Neuron (in vitro differentiated cells): ENCODE results near the gene MTCL1.

ENCODE experiments used
- H2AFZ ChIP-seq: one replicate; pipeline ENCODE4 v1.6.1; 2013; ENCODE audit warnings: low read depth, mild to moderate bottlenecking, inconsistent platforms, low read length, moderate library complexity
- H3K27me3 ChIP-seq: one replicate; pipeline ENCODE4 v1.6.1; 2013; ENCODE audit warnings: low read length; ENCODE audit not compliant: insufficient read depth
- H3K36me3 ChIP-seq: one replicate; pipeline ENCODE4 v1.6.1; 2013; ENCODE audit warnings: low read length; ENCODE audit not compliant: insufficient read depth
- H3K4me1 ChIP-seq: one replicate; pipeline ENCODE4 v1.6.1; 2013; ENCODE audit warnings: low read length; ENCODE audit not compliant: insufficient read depth
- H3K4me3 ChIP-seq: 2 replicates; pipeline ENCODE4 v1.5.1; 2013; ENCODE audit warnings: mild to moderate bottlenecking, low read length, moderate library complexity
- H3K9me3 ChIP-seq: one replicate; pipeline ENCODE4 v1.6.1; 2013; ENCODE audit warnings: low read length

The MTCL1 gene

DNA sequence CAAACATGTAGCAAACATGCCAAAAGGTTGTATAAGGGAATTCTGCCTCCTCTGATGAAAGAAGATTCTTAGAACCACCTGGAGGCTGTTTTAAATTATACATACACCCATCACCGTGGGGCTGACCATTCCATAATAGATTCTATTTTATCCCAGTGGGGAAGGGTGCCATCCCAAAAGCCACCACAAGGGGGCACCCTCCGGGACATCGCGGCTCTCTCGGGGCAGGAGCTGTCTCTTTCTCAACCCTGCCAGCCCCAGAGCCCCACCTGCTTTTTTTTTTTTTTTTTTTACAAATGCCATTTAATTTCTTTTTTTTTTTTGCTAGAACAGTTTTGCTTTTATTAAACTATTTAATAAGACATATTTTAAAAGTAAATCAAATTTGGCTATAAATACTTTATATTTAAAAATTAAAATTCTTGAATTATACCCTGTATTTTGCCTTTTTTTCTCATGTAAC is 8.6 kb upstream of the MTCL1 start:
- Histone ChIP-seq H2AFZ (no peak overlapping the region), H3K4me3 (no peak overlapping the region), H3K4me1 (no peaks in the 10 kb centered on the region), H3K36me3 (no peaks in the 10 kb centered on the region), H3K27me3 (no peaks in the 10 kb centered on the region), H3K9me3 (no peaks in the 10 kb centered on the region)

DNA sequence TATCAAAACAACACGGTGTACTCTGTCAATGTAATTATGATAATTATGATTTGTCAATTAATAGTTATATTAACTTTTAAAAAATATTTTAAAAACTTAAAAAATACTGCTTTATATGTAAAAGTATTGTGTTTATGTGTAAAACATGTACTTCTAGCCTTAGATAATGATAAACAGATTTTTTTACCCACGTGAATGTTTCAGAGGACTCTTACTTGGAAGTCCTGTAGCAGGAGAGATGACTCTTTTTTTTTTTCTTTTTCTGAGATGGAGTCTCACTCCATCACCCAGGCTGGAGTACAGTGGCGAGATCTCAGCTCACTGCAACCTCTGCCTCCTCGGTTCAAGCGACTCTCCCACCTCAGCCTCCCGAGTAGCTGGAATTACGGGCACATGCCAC is 6.2 kb upstream of the MTCL1 start:
- Histone ChIP-seq H3K4me3 (no peak overlapping the region), H3K36me3 (no peaks in the 10 kb centered on the region), H2AFZ (no peak overlapping the region), H3K9me3 (no peaks in the 10 kb centered on the region), H3K4me1 (no peaks in the 10 kb centered on the region), H3K27me3 (peaks cover 8% of the 10 kb centered on the region)

DNA sequence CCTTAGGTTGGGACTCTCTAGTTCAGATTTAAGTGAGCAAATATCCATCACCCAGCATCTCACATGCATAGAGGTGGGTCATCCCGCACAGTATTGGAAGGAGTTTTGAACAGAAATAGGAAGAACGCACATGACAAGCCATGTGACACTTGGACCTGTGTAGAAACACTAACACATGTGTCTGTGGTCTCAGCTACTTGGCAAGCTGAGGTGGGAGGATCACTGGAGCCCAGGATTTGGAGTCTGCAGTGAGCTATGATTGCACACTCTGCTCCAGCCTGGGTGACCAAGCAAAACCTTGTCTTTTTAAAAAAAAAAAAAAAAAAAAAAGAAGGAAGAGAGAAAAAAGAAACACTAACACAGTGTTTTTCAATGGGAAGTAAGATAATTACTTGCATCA is 5.4 kb upstream of the MTCL1 start:
- Histone ChIP-seq H3K27me3 (peaks cover 9% of the 10 kb centered on the region), H3K4me3 (no peak overlapping the region), H2AFZ (no peak overlapping the region), H3K9me3 (no peaks in the 10 kb centered on the region), H3K36me3 (no peaks in the 10 kb centered on the region), H3K4me1 (peaks cover 5% of the 10 kb centered on the region)

DNA sequence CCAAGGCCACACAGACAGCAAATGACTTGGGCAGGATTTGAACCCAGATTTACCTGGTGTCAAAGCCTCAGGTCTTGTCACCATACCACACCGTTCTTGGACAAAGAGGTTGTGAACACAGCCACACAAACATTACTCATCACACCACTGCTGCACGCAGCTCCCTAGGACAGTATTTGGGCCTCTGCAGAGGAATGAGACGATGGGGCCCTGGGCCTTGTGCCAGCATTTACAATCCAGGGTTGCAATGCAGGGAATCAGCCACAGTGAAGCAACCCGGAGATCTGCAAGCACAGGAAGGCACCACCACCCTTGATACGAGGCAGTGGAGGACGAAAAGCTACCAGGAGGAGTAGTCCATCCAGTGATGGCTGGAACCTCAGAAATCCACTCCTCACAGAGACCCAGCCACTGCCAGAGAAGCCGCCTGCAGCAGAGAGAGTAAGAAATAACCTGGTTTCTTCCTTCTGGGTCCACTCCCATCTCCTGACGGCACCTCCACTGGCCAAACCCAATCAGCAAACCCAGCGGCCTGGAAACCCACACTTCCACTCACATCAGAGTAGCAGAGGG is 3.7 kb upstream of the MTCL1 start:
- no peaks in the 10 kb centered on the region for H3K9me3 ChIP-seq
- peaks cover 9% of the 10 kb centered on the region for H3K27me3 ChIP-seq
- H3K4me3 ChIP-seq, result no peak overlapping the region
- peaks cover 7% of the 10 kb centered on the region for H3K4me1 ChIP-seq
- H2AFZ ChIP-seq, result no peak overlapping the region
- H3K36me3 ChIP-seq, result no peaks in the 10 kb centered on the region

DNA sequence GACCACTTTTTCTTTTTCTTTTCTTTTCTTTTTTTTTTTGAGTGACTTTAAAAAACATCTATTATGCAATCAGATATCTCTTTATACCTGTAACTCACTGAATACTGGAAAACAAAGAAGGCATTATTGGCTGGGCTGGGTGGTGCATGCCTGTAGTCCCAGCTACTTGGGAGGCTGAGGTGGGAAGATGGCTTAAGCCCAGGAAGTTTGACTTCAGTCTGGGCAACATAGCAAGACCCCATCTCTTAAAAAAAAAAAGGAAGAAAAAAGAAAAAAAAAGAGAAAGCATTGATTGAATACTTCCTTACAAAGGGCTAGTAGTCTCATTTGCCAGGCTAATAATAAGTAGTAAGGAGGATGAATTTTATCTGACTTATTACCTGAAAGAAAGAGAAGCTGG is 2.7 kb upstream of the MTCL1 start:
- peaks cover 9% of the 10 kb centered on the region for H3K27me3 ChIP-seq

DNA sequence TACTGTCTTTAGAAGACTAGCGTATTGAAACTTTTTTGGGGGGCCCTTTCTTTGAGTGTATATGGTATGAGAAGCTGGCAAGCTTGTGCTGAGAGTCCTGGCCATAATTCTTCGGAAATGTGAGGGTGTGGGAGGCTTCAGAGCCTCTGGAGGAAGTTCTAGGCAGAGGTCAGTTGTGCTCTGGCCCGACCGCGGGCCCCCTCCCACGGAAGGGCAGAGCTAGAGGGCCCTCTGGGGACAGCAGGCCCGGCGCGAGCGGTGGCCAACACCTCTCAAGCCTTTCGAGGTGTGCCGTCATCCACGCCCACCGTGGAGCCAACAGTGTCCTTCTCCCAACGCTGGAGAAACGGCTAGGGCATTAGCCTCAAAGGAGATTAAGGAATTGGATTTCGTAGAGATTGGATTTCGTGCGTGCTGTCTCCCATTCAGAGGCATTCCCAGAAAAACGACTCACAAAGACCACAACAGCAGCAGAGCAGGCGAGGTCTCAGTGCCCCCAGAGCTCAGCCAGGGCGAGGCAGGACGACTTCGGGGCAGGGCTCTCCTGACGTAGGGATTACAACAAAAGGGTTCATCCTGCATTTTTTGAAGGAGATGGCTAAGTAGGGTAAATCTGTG is 2.2 kb upstream of the MTCL1 start:
- Histone ChIP-seq H3K27me3 (peaks cover 9% of the 10 kb centered on the region), H2AFZ (no peak overlapping the region), H3K4me1 (peaks cover 10% of the 10 kb centered on the region), H3K9me3 (no peaks in the 10 kb centered on the region), H3K4me3 (no peak overlapping the region), H3K36me3 (no peaks in the 10 kb centered on the region)

More for the DNA sequence above, 2.7 kb upstream of the MTCL1 start:
- Histone ChIP-seq H3K4me1 (peaks cover 10% of the 10 kb centered on the region), H3K9me3 (no peaks in the 10 kb centered on the region), H2AFZ (no peak overlapping the region), H3K4me3 (no peak overlapping the region), H3K36me3 (no peaks in the 10 kb centered on the region)

- Histone ChIP-seq H3K36me3 (no peaks in the 10 kb centered on the region), H2AFZ (no peak overlapping the region), H3K4me3 (no peak overlapping the region), H3K9me3 (no peaks in the 10 kb centered on the region), H3K4me1 (peaks cover 10% of the 10 kb centered on the region), H3K27me3 (peaks cover 9% of the 10 kb centered on the region)
Measured at GRCh38 chr18:8703781-8704301, 1.5 kb upstream of the MTCL1 start.

DNA sequence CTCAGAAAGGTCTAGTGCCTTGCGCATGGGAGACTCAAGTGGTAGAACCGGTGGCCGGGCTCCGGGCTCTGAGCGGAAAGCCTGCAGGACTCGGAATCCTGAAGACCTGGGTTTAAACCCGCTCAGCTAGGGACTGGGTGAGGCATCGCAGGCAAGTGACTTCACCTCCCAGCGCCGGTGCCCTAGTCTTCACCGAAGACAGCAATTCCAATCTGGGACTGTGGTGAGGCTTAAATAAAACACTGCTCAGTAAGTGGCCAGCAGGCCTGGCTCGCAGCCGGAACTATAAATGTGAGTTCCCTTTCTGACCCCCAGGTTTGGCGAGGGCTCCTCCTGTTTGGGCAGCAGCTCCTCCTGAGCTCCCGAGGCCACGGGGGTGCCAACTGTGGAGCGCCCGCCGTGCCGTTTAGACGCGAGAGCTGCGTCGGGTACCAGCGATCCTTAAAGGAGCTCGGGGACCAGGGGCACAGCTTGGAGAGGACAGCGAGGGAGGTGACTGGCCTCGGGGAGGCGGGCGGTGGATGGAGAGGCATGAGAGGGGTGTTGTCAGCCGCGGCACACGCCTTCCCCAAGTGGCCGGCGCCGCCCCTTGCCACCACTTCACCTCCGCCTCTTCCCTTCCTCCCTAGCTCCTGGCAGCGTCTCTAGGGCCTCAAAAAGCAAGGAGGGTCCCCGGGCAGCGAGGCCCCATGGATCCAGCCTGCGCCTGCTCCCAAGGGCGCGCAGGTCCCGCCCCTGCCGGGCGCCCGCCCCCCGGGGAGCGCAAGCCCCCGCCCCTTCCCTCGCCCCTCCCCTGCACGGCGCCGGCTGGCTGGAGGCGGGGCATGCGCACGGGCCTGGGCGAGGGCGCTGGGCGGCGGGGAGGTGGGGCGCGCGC is 757 bp upstream of the MTCL1 start:
- Histone ChIP-seq H3K9me3 (no peaks in the 10 kb centered on the region), H3K36me3 (no peaks in the 10 kb centered on the region), H3K4me3 (peak overlapping the region; percentile 73), H3K4me1 (peaks cover 10% of the 10 kb centered on the region), H3K27me3 (peaks cover 9% of the 10 kb centered on the region), H2AFZ (peak overlapping the region; percentile 94)

GRCh38 chr18:8705961-8706790 is 820 bp downstream of the MTCL1 start:
- Histone ChIP-seq H2AFZ (peak overlapping the region; percentile 93), H3K4me1 (peaks cover 10% of the 10 kb centered on the region), H3K4me3 (peak overlapping the region; percentile 61), H3K27me3 (peaks cover 9% of the 10 kb centered on the region), H3K9me3 (no peaks in the 10 kb centered on the region), H3K36me3 (no peaks in the 10 kb centered on the region)

GRCh38 chr18:8706791-8707555 is 1.6 kb downstream of the MTCL1 start:
- Histone ChIP-seq H3K4me1 (peaks cover 10% of the 10 kb centered on the region), H3K9me3 (no peaks in the 10 kb centered on the region), H2AFZ (peak overlapping the region; percentile 93), H3K4me3 (peak overlapping the region; percentile 61), H3K36me3 (no peaks in the 10 kb centered on the region), H3K27me3 (peaks cover 9% of the 10 kb centered on the region)

DNA sequence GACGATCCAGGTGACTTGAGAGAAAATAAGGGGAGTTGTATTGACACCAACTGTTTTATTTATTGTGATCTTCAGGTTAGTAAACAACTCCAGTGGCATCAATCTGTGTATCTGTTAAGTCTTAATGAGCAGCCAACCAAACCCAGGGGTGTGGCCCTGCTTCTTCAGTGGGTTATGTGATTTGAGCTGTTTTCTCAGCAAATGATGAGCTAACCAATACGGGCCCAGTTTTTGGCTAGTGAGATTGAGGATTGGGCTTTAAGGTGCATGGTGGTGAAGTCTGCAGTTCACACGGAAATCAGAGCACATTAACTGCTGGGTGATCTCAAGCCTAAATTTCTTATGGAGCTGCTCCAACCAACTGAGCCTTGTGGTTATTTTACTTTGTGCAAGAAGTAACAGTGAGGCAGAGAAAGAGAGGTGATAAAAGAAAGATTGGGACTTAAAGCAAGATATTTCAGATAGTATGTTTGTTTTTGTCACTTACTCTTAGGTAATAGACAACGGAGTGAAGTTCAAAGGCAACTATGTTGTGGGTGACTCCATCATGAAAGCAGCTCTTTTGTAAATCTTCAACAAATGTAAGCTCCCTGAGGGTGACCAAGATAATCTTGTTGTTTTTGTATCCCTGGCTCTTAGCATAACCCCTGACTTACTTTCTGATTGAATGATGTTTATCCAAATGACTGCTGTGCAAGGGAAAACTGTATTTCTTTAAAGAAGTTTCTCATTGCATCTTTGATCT is 2.4 kb downstream of the MTCL1 start:
- Histone ChIP-seq H3K4me1 (peaks cover 10% of the 10 kb centered on the region), H2AFZ (peak overlapping the region; percentile 93), H3K27me3 (peaks cover 9% of the 10 kb centered on the region), H3K9me3 (no peaks in the 10 kb centered on the region), H3K4me3 (peak overlapping the region; percentile 61), H3K36me3 (no peaks in the 10 kb centered on the region)
